Measurements from ENCODE around the gene ZPBP.

- TF ChIP-seq, protein P1, sequence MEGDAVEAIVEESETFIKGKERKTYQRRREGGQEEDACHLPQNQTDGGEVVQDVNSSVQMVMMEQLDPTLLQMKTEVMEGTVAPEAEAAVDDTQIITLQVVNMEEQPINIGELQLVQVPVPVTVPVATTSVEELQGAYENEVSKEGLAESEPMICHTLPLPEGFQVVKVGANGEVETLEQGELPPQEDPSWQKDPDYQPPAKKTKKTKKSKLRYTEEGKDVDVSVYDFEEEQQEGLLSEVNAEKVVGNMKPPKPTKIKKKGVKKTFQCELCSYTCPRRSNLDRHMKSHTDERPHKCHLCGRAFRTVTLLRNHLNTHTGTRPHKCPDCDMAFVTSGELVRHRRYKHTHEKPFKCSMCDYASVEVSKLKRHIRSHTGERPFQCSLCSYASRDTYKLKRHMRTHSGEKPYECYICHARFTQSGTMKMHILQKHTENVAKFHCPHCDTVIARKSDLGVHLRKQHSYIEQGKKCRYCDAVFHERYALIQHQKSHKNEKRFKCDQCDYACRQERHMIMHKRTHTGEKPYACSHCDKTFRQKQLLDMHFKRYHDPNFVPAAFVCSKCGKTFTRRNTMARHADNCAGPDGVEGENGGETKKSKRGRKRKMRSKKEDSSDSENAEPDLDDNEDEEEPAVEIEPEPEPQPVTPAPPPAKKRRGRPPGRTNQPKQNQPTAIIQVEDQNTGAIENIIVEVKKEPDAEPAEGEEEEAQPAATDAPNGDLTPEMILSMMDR (conservative IDR thresholded peaks at IDR 0.05 in 1 of 2, IDR thresholded peaks at IDR 0.05 in 1 of 2; ENCODE audit: low read depth in 1 of 2, low read length in 2 of 2): no peak
- TF ChIP-seq EZH2 (IDR thresholded peaks at IDR 0.05; ENCODE audit: low read length, missing control alignments): no peak
Observed at GRCh38 chr7:49931627-49932026, 161.4 kb downstream of the ZPBP start.
